GM18951 (cell line): Measurements from ENCODE around the gene AJM1.

ENCODE experiments used
- POLR2A ChIP-seq: IDR thresholded peaks from 4 replicates; pipeline ENCODE4 v1.6.1; 2011; ENCODE audit warnings: mild to moderate bottlenecking; ENCODE audit not compliant: insufficient read length, insufficient read depth; ENCODE audit errors: extremely low read depth
- in situ Hi-C: fragments of 300-500 bp; cut with MboI; formaldehyde crosslinking; loops from one replicate; pipeline ENCODE4 v1.12.0; 2022; ENCODE audit warnings: low sequenced_read_pairs, mixed read lengths, inconsistent platforms; ENCODE audit not compliant: unreplicated experiment

AJM1 gene

DNA sequence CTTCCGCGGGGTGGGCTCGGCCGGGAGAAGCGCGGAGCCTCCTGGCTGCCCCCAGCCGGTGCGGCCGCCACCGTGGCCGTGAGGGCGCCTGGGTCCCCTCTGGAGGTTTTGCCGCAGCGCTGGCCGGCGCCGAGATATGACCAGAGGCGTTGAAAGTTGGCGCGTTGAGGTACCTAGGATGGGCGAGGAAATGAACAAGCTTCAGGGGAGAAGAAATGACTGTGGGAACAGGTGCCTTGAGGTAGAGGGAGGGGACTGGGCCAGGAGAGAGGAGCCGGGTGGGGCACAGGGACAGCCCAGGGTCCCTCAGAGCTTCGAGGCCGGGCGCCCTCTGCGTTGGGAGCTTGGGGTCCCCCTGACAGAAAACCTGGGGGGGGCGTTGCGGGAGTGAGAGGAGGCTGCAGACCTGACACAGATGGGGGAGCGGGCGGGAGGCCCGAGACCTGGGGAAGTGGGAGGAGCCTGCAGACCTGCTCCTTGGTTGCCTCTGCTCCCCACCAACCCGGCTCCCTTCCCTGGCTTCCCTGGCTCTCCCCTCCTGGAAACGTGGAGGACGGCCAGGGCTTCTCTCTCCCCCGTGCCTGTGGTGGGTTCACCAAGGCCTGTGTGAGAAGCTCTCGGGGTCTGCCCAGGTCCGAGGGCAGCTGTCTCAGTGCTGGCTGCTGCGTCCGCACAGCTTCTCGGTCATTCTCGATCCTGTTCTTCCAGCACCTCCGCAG is 20.3 kb upstream of the AJM1 start:
- in situ Hi-C loops: no loop called here
- no peak for TF ChIP-seq POLR2A

DNA sequence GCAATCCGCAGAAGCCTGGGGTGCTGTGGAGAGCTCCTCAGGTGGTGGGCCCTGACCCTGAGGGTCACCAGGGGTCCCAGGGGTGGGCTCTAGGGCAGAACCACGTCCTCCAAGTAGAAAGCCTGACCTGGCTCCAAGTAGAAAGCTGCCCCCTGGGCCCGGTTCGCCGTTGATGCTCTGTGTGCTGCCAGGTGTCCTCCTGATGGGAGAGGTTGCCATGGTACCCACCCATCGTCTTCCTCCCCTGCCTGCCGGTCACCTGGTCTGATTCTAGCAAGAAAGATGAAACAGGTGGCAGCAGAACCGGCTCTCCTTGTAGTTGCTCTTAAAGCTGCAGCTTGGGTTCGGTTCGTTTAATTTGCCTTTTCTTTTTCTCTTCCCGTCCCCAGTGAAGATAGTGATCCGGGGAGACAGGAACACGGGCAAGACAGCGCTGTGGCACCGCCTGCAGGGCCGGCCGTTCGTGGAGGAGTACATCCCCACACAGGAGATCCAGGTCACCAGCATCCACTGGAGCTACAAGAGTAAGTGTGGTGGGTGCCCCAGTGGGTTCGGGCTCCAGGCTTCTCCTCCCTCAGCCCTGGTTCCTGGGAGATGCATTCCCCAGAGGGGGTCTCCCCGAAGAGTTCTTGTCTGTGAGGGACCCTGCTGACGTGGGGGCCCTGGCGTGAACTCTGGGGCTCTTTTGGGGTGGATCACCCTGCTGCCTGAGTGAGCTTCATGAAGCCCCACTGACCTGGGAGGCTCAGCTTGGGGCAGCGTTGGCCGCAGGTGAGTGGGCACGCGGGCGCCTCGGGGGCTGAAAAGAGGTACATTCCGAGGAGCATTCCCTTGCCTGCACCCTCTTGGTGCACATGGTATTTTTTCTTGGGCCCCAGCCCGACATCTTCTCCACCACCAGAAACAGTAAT is 18.9 kb upstream of the AJM1 start:
- in situ Hi-C loops: no loop called here

DNA sequence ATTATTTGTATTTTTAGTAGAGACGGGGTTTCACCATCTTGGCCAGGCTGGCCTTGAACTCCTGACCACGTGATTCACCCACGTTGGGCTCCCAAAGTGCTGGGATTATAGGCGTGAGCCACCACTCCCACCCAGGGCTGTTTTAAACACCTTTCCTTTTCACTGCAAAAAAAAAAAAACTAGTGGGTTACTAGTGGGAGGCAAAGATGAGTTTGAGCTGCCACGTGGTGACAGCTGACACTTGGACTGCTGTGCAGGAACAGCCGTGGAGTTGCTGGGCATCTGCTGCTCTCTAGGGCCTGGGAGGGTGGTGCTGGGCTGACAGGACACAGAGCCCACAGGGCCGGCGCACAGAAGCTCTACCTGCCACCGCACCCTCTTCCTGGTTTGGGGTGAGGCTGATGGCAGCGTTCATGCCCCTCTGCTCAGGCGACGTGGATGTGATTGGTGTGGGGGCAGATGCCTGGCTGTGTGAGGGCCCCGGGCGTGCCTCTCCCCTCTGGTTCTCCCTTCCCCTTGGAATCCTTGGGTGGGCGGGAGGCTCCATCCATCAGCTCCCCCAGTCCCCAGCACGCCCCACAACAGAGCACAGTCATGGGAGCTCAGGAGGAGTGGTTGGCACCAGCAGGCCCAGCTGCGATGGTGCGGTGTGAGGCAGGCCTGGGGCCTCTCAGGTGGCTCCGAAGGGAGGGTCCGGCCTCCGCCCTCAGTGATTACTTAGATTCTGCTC is 17.6 kb upstream of the AJM1 start:
- no peak for TF ChIP-seq POLR2A
- in situ Hi-C loops: no loop called here

More for the DNA sequence above, 18.9 kb upstream of the AJM1 start:
- TF ChIP-seq POLR2A: no peak

DNA sequence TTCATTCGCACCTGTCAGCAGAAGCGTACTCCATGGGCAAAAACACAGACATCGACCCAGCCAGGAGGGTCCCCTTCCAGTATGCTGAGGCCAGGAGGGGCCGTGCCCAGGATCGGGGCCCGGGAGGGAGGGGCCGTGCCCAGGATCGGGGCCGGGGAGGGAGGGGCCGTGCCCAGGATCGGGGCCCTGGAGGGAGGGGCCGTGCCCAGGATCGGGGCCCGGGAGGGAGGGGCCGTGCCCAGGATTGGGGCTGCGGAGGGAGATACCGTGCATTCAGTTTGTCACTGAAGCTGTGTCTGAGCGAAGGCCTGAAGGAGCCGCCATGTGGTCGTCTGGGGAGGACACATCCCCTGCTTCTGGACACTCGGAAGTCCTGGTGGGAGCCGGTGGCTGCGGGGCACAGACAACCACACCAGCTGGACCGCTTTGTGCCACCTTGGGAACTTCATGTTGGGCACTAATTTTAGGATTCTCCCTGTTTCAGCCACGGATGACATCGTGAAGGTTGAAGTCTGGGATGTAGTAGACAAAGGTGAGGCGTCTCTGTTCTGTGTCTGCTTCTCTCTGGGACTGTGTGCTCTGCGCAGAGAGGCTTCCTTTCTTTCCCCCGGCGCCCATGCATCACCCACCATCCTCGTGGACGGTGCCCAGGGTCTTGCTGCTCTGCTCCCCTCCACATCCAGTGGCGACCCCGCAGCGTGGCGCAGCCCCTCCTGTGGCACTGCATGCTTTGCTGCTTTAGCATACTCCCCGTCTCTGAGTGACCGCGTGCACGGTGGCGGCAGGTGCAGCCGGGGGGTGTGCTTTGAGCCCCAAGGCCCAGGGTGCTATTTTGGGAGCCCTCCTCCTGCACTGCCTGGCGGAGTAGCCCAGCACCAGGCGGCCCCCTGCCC is 16.7 kb upstream of the AJM1 start:
- in situ Hi-C loops: no loop called here
- TF ChIP-seq POLR2A: no peak

DNA sequence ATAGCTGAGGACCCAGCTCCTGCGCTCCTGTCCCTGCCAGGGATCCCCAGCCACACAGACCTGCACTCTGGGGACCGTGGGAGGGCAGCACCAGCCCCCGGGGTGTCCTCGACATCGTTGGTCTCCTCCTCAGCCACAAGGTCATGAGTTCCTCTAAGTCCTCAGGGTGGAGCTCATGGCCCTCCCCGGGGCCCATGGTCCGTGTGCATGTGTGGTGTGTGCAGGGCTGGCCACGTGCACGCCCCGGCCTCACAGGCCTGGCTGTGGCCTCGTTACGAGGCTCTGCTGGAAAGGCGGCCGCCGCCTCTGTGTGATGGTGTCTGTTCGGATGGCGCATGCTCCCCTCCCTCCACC is 16.1 kb upstream of the AJM1 start:
- TF ChIP-seq POLR2A: no peak
- in situ Hi-C loops: no loop called here

DNA sequence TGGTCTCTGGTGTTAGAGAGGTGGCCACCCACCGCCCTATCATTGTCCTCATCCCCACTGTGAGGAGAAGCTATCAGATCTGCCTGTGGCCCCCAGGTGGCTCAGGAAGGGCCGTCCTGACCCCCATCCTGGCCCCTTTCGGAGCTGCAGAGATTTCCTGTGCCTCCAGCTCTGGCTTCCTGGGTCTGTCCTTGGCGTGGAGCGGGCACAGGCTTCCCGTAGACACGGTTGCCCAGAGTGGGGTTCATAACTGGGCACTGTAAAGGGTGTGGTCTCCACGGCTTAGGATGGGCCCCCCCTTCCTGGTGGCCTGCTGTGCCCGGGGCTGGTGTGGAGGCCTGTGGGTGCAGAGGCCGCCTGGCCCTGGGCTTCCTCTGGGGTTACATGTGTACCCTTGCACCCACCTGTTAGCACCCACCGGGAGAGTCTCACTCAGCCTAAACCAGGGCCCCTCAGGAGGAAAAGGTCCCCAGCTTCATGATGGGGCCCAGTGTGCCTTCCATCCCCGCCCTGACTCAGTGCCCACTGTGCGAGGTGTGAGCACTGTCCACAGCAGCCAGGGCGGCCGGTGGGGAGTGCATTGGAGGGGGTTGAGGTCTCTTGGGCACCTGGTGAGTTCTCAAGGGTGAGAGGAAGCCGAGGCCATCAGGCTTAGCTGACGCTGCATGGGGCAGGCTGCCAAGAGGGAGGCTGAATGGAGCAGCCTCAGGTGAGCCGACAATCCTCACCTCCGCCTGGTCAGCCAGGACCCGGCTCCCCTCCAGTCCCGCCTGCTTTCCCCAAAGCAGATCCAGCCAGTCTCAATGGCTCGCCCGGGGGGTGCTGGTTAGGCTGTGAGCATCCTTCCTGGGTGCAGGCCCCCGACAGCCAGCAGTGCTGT is 15.3 kb upstream of the AJM1 start:
- in situ Hi-C loops: no loop called here
- no peak for TF ChIP-seq POLR2A

DNA sequence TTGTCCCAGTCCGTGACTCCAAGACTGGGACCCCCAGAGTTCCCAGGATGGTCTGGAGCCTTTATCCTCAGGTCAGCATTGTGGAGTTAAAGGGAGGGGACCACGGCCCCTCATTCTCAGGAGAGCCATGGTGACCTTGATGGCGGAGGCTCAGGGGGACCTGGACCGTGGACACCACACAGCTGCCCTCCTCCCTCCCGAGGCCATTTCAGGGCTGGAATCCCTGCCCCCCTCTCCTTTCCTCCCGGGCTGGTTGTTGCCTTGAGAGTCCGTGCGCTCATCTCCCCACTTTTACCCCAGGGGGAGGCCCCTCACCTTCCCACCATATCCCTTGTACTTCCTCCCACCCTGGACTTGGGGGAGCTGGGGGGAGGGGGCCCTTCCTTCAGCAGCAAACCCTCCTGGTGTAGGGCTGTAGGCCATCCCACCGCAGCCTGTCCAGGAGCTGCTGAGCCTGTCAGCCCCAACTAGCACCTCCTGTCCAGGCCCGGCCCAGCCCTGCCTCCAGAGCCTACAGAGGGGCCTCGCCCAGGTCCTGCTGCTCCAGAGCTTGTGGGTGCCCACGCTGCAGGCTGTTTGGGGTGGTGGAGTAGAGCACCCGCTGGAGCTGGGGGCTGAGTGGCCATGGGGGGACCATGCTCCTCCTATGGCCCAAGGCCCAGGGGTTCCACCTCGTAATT is 14.3 kb upstream of the AJM1 start:
- in situ Hi-C loops: no loop called here
- no peak for TF ChIP-seq POLR2A

DNA sequence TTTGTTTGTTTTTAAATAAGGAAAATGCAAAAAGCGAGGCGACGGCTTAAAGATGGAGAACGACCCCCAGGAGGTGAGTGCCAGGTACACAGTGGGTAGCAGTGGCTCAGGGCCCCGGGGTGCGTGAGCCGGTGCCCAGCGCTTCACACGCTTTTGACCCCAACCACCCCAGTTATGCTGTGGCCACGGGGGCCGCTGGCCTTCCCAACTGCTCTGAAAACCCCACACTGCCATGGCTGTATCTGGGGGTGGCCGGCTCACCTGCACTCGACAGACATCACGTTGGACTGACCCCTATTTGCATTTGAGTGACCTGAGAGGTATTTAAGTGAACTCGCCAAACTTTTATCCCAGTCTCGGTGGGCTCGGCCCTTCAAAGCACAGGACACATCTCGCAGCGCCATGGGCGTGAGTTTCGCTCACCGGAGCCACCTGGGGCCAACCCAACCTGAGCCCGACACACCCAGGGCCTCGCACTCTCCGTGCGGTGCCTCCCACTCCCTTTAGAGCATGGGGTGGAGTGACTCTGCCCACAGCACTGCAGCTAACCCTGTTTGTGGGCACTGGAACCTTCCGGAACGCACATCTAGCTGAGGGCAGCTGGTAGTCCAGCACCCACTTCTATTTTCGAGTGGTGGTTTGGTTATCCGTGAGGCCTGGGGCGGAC is 13.7 kb upstream of the AJM1 start:
- in situ Hi-C loops: no loop called here
- TF ChIP-seq POLR2A: no peak

DNA sequence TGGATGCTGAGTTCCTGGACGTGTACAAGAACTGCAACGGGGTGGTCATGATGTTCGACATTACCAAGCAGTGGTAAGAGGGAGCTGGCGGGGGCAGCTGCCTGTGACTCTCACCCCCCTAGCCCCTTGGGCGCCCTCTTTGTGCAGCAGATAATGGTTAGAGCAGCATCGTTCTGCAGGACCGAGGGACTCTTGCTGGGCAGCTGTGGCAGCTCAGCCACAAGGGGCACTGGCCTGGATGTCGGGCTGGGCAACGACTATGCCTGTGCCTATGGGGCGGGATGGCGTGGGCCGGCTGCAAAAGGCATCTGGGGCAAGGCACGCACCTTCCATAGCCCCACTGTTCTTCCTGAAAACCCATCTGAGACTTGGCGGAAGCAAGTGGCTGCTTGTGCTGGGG is 12.9 kb upstream of the AJM1 start:
- TF ChIP-seq POLR2A: no peak
- in situ Hi-C loops: no loop called here

DNA sequence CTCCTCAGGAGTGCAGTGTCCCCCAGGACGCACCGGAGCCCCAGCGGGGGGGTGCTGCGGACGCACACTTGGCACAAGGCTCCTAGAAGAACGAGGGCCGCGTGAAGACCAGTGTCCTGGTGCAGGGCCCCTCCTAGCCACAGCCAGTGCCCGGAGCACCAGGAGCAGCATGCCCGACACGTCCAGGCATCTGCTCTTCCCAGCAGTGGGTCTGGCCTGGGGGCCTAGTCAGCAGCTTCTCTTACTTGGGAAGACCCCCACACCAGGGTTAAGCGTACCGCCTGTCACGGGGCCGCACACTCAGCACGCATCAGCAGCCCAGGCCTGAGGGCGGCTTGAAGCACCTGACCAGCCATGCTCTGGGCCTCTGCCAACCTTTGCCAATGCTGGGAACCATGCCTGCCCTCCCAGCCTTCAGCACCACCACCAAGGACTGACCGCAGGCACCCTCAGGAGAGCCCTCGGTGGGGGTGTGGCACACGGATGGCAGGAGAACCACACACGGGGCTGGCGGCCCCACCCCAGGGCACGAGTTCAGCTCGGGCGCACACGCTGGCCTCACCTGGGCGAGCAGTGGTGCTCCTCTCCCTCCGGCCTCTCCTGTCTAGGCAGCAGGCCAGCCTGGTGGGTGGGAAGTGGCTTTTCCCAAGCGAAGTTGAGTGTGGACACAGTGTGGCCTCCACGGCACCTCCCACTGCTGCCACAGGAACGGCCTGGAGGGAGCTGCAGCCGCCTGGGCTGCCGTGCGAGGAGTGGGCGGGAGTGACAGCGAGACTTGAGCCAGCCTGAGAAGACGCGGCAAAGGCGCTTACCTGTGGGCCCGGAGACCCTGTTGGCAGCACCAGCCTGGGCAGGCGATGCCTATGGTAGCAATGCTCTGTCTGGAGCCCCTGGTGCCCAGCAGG is 12.0 kb upstream of the AJM1 start:
- in situ Hi-C loops: no loop called here
- no peak for TF ChIP-seq POLR2A
